RWPE1 (cell line): ENCODE data around the gene SLC24A3.

Experiments
- CTCF ChIA-PET: fragments of 350-600 bp; sonication (Branson Sonifier 250); formaldehyde crosslinking; extraction: SDS; loops from one replicate; lab custom pipeline; 2021; lab: Yijun Ruan, JAX
- POLR2A ChIA-PET: fragments of 400-600 bp; formaldehyde crosslinking; extraction: SDS; loops from one replicate; lab custom pipeline; 2020; ENCODE audit warnings: antibody characterized with exemption; ENCODE audit not compliant: low non-redundant PET; lab: Yijun Ruan, JAX
- DNase-seq: peaks from one replicate; pipeline ENCODE4 v3.0.0; 2012; ENCODE audit warnings: low spot score
- H3K27ac ChIP-seq: fragments of 450-650 bp; 2 replicates; pipeline ENCODE4 v1.5.1; 2017
- CTCF ChIP-seq: fragments of 450-650 bp; conservative IDR thresholded peaks from 2 replicates; pipeline ENCODE4 v1.5.1; 2017; ENCODE audit warnings: low read depth, mild to moderate bottlenecking

Gene SLC24A3

GRCh38 chr20:19232997-19233794 lies 20.8 kb downstream of the SLC24A3 start:
- no peak overlapping the region for H3K27ac ChIP-seq
- no peak for TF ChIP-seq CTCF
- CTCF ChIA-PET: no interaction called here
- POLR2A ChIA-PET: no interaction called here
- DNase-seq: no peak

GRCh38 chr20:19236371-19237055 lies 24.1 kb downstream of the SLC24A3 start:
- H3K27ac ChIP-seq: no peak overlapping the region
- no peak for TF ChIP-seq CTCF
- no peak for DNase-seq
- CTCF ChIA-PET: interaction anchor here (0.7 kb wide), 1 partner anchor 30 kb away, joined by 4 read pairs; no protein-coding TSS in a partner anchor
- POLR2A ChIA-PET: interaction anchor here (0.7 kb wide), 1 partner anchor 159 kb away, joined by 3 read pairs; no protein-coding TSS in a partner anchor

- ChIA-PET CTCF (no interaction called here), POLR2A (no interaction called here)
- no peak overlapping the region for H3K27ac ChIP-seq
- TF ChIP-seq CTCF: no peak
- no peak for DNase-seq
These were observed 29.0 kb downstream of the SLC24A3 start for GRCh38 chr20:19241440-19241839.

GRCh38 chr20:19244291-19244690 lies 31.8 kb downstream of the SLC24A3 start:
- TF ChIP-seq CTCF: no peak
- DNase-seq: no peak
- H3K27ac ChIP-seq: no peak overlapping the region
- ChIA-PET POLR2A (no interaction called here), CTCF (interaction anchor here (0.7 to 0.9 kb wide), 2 partner anchors 39 to 314 kb away, joined by 3 read pairs; no protein-coding TSS in a partner anchor)

- DNase-seq: no peak
- CTCF ChIA-PET: no interaction called here
- POLR2A ChIA-PET: no interaction called here
- H3K27ac ChIP-seq: no peak overlapping the region
- TF ChIP-seq CTCF: no peak
These were observed 36.9 kb downstream of the SLC24A3 start for GRCh38 chr20:19249106-19249879.

GRCh38 chr20:19250346-19250745 lies 37.9 kb downstream of the SLC24A3 start:
- ChIA-PET CTCF (interaction anchor here (0.9 kb wide), 1 partner anchor 173 kb away, joined by 3 read pairs; no protein-coding TSS in a partner anchor), POLR2A (no interaction called here)
- no peak for TF ChIP-seq CTCF
- H3K27ac ChIP-seq: no peak overlapping the region
- DNase-seq: no peak
